CD4-positive, alpha-beta T cell treated with Interleukin-4 for 4 hours (primary cell): Measurements from ENCODE around the gene CPED1.
A peak's percentile ranks its signal among the peaks of the same experiment; 100 is the strongest.
"Not testable (repeated sequence)": the region's sequence is repeated elsewhere in the genome, so short reads cannot be mapped to it uniquely, and the experiment has no call there.

ENCODE experiments used
- DNase-seq: peaks from one replicate; pipeline ENCODE4 v3.0.0-alpha.2; 2020

The CPED1 gene

GRCh38 chr7:120981888-120982615 lies 6.5 kb upstream of the CPED1 start:
- DNase-seq, result no peak

- not testable (repeated sequence) for DNase-seq
Measured at GRCh38 chr7:120983592-120983991, 4.9 kb upstream of the CPED1 start.

- no peak for DNase-seq
Measured at GRCh38 chr7:120984406-120984805, 4.1 kb upstream of the CPED1 start.

- DNase-seq, result no peak
Measured at GRCh38 chr7:120985130-120985758, 3.3 kb upstream of the CPED1 start.

- DNase-seq, result no peak
Measured at GRCh38 chr7:120985839-120986238, 2.7 kb upstream of the CPED1 start.

GRCh38 chr7:120986650-120987049 lies 1.9 kb upstream of the CPED1 start:
- no peak for DNase-seq

DNA sequence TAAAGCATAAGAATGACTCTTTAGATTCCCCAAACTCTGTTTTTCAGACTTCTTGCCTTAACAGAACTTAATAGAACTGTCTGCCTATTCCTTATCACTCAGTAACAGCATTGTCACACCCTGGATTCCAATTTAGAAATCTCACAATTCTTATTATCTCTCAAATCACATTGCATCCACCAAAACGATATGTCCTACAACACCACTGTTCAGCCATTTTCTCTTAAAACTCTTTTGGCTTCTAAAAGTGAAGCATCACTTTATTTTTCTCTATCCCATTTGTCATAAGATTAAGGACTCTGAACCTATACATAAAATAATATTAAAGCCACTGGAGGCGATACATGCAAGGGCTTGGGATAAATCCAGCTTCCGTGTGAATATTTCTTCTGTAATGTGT lies 1.2 kb upstream of the CPED1 start:
- no peak for DNase-seq

DNA sequence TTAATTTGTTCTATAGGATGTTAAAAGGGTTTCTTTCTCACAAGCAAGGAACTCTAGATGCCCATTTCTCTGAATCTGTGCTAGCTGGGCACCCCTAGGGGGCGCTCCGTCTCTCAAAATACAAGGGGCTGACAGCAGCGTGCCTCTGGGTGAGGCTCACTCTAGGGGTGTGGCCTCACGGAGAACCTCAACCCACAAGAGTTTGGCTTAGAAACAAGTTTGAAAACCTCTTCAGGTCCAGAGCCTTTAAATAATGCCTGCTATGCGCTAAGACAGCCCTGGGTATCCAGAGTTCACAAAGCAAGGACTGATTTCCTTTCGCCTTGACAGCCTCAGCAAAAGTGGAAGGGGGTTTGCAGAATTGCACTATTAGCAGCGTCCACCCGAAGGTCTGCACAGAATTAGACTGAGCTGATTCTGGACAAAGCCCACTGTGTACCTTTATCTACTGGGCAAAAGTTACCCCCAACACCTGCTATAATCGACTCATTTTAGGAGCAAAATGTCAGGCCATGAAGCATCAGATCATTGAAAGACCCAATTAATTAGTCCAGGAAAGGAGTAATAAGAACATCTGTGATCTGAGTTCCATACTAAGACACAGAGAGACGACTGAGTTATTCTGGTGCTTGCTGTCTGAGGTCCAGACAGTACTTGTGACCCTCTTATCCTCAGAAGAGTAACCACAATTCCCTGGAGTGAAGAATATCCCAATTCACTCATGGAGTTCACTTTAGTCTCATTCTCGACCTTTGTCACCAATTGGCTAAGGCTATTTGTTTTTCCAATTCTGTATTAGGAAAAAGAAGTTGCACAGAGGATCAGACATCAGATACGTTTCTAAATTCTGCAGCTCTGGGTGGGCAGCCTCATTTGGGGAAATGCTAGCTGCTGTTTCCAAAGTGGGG lies 574 bp upstream of the CPED1 start:
- DNase-seq, result peak; percentile 88

GRCh38 chr7:120989257-120990220 lies 1.0 kb downstream of the CPED1 start:
- no peak for DNase-seq

DNA sequence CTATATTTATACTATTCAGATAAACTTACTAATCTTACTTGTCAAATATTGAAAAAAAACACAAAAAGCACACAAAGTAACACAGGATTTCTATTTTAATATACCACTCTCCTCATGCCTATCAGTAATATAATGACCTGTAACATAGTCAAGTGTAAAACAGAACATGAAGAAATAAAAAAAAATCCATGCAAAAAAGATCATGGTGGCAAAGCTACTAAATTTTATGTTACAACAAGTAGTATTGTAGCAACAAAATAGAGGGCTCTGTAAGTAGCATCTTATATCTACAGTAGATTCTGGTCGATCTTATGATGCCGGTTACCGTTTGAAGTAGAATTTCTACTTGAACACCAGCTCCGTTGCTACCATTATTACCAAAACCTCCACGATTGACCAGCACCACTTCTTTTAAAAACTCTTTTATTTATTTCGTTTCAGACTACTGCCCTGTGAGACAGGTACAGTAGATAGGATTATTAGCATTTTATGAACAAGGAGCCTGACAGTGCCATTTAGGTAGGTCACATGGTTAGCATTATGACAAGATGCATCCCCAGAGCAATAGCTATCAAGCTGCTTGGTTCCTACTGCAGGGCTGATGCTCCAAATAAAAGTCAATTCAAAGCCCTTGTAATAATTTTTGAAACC lies 2.1 kb downstream of the CPED1 start:
- no peak for DNase-seq

- DNase-seq, result no peak
Measured at GRCh38 chr7:120991161-120991560, 2.6 kb downstream of the CPED1 start.

DNA sequence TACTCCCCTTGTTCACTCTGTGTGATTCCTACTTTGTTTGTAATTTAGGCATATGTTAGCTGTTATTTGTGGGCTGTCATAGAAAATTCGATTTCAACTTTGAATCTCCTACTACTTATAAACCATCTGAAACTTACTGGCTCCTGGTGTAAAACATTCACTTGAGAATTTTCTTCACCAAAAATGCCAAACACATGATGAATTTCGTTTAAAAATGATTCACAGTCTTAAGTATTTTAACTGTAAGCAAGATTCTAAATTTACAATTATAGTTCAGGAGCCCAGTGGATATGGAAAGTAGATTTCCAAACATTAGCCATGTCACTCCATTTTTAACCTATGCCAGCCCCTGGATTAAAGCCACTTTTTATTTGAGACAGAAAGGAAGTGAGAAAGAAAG lies 3.1 kb downstream of the CPED1 start:
- DNase-seq, result no peak

DNA sequence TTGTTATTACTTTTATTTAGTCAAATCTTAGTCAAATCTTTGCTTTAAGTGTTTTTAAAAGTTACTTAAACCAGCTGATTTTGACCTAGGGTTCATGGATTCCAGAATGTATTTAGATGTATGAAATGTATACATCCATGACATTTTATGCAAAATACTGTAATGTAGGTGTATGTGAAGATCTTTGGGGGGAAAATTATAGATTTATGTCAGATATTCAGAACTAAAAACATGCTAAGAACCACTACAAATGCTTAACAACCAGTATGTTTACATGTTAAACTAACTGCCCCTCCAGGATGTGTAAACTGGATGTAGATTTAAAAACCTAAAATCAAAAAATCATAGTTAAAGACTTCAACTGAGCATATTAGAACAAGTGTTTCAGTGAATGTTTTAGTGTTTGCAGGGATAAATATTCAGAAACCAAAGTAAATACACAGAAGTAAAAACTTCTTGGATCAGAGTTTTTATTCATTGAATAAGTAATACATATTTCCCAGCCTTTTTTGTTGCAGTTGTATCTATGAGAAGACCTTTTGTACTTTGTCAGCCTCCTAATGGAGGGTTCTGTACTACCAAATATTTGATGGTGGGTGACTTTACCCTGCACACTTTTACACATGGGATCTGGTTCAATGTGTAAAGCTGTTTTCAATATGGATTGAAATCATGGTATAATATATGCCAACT lies 3.9 kb downstream of the CPED1 start:
- no peak for DNase-seq

DNA sequence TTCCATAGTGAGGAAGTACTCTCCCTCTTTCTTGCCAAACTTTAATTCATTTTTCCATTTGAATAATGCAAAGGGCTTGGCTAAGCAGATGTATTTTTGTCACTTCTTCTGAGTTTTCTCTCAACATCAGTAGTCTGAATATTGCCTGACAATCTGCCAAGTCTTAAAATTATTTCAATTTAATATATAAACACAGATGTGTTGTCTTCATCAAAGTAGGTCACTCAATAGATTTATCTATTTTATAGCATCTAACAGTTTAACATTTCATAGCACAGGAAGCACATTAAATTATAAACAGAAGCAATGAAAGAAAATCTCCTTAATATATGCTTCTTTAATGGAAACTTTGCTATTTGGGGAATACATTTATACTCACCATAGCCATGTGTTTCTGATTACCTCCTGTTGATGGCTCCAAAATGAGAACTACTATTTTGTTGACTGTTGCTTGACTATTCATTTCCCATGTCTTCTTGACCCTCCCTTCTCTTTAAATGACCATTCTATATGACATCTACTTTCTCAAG lies 4.5 kb downstream of the CPED1 start:
- DNase-seq, result no peak

GRCh38 chr7:120993553-120994191 lies 5.2 kb downstream of the CPED1 start:
- DNase-seq, result no peak

GRCh38 chr7:120994512-120995410 lies 6.2 kb downstream of the CPED1 start:
- no peak for DNase-seq

- DNase-seq, result no peak
Measured at GRCh38 chr7:120995654-120996053, 7.1 kb downstream of the CPED1 start.

DNA sequence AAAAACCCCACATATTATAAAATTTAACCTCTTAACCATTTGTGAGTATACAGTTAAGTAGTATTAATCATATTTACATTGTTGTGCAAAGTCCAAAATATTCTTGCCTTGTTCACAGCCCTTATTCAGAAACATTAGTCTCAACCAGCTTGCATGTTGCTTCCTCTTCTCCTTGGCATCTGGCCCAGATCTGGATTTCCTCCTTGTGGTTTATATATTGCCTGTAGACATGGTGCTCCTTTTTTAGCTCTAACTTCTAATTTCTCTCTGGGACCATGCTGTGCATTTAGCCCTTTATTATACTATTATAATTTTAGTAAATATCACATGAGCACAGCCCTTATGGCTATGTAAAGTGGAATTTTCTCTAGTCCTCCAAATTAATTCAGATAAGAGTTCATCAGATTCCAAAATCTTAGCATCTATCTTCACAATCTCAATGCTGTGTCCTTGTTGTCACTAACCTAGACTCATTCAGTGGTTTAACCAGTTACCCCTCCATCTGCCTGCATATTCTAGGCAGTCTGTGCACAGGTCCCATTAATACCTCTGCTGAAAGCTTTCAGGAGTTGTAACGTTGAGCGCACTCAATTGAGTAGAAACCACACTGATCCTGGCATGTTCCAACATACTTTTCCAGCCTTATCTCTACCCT lies 7.9 kb downstream of the CPED1 start:
- DNase-seq, result peak; percentile 54

DNA sequence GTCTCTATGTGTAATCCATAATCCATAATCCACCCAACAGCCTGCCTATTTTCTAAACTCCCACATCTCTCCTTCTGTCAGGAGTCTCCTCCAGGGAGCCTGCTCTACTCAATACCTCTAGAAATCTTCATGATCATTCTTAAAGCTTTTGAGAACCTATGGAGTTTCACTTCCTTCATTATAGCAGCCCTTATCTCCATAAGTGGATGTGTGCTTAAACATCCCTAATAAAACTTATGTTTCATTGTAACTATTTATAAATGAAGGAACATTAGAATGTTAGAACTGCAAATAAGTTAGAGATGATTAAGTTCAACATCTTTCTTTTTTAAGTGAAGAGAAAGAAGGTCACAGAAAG lies 8.5 kb downstream of the CPED1 start:
- no peak for DNase-seq
